Measurements from ENCODE around the gene MCC.

Gene MCC

DNA sequence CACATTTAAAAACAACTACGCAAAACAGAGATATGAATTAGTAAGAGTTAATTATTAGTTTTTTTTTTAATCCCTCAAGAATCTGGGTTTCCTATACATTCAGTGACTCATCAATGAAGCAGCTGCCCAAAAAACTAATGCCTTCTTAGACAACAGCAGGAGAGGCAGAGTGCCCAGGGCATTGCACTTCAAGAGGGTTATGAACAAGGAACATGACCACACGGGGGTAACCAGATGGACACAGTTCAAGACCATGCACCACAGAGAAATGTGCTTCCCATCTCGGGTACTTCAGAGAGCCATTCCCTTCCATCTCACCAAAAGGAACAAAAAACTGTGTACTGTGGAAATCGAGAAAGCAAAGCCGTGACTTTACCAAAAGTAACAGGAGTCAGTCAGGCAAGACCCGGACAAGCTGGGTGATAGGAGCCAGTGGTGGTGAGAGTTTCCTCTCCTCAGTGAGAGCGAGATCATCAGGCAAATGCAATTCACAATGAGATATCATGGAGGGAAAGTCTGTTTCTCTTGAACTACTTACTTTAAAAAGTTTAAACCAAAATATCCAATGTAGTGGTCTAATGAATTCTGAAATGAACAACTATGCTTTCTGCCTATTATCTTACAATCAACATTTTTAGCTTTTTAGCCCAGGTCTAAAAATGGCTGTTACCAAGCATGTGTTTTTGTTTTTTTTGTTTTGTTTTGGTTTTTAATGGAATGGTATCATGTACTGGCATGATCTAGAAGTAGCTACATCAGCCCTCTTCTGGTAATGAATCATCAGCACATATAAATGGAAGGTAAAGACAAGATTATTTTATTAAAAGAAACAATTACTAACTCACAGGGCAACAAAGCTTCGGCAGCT, 245.5 kb downstream of the MCC start:
- no peak for DNase-seq

DNA sequence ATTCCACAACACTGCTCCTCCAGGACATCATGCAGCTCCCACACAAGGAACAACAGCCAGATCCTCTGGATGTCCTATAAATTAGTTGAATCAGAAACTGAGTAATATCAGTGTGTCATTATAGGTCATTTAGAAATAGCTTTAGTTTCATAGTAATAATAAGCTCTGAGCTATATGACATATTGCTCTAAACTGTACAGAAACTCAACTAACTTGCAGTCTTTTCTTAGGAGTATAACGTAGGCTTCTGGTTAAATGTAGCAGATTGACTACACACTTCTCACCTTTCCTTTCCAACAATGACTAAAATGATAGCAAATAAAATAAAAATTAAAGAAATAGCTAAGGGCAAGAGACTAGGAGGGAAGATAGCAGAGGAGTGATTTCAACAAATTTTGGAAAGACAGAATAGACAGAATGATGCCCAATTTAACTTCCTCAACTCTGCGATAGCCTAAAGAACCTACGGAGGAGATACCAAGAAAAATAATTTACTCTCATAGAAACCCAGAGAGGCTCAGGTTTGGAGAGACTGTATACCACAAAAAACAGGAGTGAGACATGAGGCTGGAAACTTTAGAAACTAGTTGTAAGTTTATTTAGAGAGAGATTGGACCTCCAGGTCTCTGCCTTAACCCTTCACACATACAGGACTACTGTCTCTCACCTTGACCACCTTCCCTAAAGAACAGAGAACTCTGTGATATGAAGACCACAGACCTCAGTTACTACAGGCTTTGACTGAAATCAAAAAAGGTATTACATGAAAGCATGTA, 247.1 kb downstream of the MCC start:
- DNase-seq, result no peak

DNA sequence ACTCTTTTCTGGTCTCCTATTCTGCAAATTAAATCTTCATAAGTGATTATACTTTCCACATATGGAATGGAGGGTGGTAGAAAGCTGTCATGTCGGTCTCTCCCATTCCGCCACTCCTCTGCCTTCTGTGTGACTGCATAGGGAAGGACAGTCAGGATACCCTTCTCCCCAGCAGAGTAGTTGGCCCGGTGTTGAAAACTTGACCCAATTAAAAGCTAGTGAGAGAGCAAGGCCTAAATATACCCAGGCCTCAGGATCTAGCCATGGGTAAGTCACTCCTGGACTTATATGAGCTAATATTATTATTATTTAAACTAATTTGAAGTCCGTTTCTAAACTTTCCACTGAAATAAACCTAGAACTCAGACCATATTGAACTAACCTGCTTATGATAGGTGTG, 248.2 kb downstream of the MCC start:
- DNase-seq, result no peak

- DNase-seq, result no peak
These were observed 250.4 kb downstream of the MCC start for GRCh38 chr5:113237893-113238292.

GRCh38 chr5:113236536-113237288, 251.5 kb downstream of the MCC start:
- DNase-seq, result peak; percentile 45

- DNase-seq, result no peak
These were observed 252.4 kb downstream of the MCC start for GRCh38 chr5:113235884-113236283.

DNA sequence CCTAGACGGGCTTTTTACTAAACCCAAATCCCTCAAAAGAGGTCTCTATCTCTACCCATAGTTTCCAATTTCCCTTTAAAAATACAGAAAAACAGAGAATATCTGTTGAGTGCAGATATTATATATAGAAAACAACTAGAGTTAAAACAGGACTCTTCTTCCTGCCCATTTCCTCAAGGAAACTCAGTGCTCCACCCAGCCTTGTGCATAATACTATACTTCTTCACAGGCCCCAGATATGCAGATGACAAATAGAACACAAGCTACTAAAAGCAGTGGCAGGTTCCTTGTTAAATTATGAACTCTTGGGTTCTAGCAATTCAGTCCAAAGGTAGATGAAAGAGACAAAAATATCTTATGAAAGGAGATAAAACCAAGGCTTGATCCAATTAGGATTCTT, 253.7 kb downstream of the MCC start:
- no peak for DNase-seq

GRCh38 chr5:113233606-113234005, 254.6 kb downstream of the MCC start:
- DNase-seq, result no peak

DNA sequence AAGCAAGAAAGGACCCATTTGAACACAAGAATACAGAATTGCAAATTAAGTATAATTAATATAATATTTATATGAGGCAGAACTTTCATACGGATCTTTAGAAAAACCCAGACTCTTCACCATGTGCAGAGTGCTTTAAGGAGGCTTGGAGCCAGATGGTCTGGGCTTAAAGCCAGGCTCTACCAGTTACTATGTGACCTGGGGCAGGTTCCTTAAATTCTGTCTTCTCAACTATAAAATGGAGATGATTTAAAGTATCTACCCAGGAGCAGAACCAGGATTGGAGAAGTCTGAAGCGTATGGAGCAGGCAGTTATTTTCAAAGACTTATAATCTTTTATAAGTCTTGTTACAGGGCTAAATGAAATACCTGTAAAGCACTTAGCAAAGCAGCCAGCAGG, 255.6 kb downstream of the MCC start:
- DNase-seq, result no peak

DNA sequence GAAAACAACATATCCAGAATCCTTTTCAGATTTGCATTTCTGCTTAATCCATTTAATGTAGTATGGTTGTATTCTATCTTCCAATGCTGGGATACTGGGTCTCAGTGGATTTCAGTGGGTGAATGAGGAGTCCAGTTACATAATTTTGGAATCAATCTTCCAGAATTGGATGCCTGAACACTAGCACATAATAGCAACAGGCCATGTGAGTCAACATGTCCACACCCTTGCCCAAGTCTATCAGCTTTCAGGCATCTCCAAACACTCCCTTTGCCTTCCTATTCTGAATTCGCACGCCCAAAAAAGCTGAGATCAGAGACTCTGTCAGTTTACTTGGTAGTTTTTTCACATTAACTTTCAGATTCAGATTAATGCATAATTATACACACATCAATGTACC, 256.0 kb downstream of the MCC start:
- DNase-seq, result no peak

DNA sequence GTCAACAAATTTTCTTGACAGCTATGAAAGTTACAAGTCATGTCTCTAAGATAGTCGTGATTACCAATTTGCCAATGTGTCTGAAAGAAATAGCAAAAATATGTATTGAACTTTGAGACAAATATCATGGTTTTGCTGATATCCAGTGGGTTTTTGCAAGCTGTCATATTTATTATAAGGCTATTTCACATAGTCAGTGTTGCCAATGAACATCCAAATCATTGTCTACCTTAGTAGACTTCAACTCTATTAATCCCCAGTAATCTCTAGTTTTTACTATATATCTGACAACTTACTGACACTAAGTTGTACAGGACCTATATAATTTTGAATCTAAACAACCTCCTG, 256.6 kb downstream of the MCC start:
- DNase-seq, result no peak

DNA sequence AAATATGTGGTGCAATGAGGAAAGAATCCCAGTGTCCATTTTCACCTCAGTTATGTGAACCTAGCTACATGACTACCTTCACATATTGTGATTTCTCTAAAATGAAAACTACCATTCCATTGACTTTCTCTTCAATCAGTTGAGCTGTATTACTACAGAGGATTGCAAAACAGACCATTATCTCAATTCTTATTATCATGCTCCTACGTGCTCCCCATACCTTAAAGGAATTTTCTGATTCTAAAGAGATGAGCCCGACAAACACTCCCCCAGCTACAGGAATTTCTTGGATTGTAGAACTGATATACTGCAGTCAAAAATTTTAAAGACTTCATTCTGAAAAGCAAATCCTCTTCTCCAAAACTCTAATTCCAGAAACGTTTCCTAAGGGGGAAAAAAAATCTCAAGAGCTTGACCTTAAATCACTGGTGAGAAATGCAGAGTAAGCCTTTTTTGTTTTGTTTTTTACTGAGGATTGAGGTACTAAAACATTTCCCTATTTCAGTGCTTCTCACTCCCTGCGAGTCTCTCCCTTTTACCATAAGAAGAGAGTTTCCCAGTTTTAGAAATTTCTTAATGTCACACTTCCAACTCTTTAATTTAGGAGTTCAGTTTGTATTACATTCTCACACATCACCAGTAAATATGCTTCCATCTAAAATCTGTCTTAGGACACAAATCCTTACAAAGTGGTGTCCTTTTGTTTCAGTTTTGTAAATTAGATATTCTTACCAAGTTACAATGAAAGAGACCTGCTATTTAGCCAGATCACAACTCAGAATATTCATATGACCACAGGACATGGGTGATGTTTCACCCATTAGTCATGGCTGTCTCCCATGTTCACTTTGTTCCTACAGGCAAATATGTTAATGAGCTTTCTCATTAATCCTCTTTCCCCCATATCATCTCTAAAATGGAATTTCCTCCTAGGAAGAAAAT, 257.3 kb downstream of the MCC start:
- no peak for DNase-seq

DNA sequence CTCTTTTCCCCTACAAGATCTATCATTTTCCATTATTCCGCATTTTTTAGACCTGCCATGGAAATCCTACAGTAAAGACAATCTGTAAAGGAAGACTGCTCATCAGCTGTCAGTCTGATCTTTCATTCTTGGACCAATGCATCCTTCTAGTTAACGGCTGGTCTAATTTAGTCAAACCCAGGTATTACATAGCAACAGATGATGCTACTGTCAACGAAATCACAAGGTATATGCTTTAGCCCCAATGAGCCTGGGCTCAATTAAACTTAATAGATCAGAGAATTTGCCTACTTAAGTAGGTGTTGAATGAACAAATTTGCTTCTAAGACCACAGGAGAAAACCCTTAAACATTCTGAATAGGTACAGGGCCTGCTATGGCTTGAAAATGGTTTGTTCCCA, 260.5 kb downstream of the MCC start:
- no peak for DNase-seq

GRCh38 chr5:113226116-113226736, 262.0 kb downstream of the MCC start:
- no peak for DNase-seq

GRCh38 chr5:113225259-113225658, 263.0 kb downstream of the MCC start:
- DNase-seq, result no peak

DNA sequence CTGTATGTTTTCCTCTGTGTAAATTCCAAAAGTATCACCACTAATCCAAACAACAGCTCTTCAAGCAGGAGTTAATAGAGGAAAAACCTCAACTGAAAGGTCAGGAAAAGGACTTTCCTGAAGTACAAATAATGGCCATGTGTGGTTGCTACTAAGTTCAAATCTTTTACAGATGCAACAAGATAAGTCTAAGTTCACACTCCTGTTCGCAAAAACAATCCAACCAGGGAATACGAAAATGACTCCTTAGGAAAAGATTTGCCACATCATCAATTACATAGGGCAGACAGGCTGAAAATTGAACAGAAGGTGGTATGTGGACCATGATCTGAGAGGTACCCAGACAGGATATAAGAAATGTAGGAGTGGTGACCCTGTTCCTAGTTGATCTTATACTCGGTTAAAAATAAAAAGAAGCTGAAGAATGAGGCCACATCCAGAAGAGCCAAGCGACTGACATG, 263.6 kb downstream of the MCC start:
- no peak for DNase-seq

DNA sequence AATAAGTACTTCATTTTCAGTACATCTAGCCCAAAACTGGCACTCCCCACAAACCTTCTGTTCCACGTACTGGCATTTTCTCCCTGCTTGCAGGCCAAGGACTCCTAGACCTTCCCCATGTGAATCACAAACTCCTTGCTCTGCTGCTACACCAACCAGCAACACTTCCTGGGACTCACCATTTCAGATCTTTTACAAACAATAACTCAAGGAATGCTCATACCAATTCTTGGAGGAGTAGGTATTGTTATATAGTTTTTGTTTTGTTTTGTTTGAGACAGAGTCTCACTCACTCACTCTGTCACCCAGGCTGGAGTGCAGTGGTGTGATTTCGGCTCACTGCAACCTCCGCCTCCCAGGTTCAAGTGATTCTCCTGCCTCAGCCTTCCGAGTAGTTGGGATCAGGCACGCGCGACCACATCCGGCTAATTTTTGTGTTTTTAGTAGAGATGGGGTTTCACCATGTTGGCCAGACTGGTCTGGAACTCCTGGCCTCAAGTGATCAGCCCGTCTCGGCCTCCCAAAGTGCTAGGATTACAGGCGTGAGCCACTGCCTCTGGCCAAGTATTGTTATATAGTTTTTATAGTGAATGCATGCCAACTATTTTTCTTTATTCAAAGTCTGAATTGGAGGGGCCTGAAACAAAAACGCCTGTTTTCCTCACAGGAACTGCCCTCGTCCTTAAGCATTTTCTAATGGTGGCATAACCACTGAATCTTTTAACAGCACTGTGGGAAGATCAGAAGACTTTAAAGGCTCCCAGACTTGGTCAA, 264.2 kb downstream of the MCC start:
- no peak for DNase-seq

GRCh38 chr5:113223315-113223714, 264.9 kb downstream of the MCC start:
- DNase-seq, result no peak

GRCh38 chr5:113221294-113222176, 266.7 kb downstream of the MCC start:
- DNase-seq, result no peak

- no peak for DNase-seq
These were observed 268.6 kb downstream of the MCC start for GRCh38 chr5:113219695-113220094.
